Measurements from ENCODE around the gene NTRK1.

GRCh38 chr1:156822680-156823079 is 38.0 kb upstream of the NTRK1 start:
- TF ChIP-seq, protein P1, sequence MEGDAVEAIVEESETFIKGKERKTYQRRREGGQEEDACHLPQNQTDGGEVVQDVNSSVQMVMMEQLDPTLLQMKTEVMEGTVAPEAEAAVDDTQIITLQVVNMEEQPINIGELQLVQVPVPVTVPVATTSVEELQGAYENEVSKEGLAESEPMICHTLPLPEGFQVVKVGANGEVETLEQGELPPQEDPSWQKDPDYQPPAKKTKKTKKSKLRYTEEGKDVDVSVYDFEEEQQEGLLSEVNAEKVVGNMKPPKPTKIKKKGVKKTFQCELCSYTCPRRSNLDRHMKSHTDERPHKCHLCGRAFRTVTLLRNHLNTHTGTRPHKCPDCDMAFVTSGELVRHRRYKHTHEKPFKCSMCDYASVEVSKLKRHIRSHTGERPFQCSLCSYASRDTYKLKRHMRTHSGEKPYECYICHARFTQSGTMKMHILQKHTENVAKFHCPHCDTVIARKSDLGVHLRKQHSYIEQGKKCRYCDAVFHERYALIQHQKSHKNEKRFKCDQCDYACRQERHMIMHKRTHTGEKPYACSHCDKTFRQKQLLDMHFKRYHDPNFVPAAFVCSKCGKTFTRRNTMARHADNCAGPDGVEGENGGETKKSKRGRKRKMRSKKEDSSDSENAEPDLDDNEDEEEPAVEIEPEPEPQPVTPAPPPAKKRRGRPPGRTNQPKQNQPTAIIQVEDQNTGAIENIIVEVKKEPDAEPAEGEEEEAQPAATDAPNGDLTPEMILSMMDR (IDR thresholded peaks at IDR 0.05; ENCODE audit: low read length) = no peak
- no peak for TF ChIP-seq EZH2 (IDR thresholded peaks at IDR 0.05; ENCODE audit: borderline replicate concordance, low read length)
